GM18499 (cell line): ENCODE measurements around the gene TSKU.

Source experiments
- ATAC-seq: cut with Tn5 transposase; IDR thresholded peaks from one replicate; pipeline ENCODE4 v1.9.1; 2021; ENCODE audit warnings: moderate number of reproducible peaks; ENCODE audit not compliant: insufficient read depth, unreplicated experiment

The TSKU gene

DNA sequence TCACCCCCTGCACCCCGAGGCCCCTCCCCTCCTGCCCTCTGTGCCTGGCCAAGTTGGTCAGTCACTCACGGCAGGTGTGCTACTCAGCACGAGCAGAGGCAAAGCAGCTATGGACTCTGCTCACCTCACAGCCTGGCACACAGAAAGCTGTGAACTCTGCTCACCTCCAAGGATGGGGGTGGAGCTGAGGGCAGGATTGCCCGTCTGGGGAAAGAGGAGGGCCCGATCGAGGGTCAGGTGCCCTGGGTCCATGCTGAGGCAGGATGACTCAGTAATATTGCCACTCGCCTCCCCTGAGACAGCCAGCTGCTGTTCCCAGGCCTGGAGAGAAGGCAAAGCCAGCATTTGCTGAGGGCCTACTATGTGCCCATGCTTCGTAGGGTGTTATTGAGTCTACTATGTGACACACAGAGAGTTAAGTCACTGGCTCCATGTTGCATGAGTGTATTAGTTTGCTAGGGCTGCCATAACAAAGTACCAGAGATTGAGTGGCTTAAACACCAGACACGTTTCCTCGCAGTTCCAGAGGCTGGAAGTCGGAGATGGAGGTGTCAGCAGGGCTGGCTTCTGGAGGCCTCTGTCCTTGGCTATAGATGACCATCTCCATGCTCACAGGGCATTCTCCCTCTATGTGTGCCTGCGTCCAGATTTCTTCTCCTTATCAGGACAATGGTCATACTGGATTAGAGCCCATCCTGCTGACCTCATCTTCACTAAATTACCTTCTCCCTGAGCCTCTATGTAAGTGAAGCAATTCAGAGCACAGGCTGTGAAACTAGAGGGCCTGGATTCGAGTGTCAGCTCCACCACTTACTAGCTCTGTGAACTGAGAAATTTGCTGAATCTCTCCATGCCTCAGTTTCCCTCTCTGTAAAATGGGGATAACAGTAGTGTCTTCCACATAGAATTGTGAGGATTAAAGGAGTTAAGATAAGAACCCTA lies 13.2 kb upstream of the TSKU start:
- no peak for ATAC-seq

GRCh38 chr11:76770642-76771445 lies 12.3 kb upstream of the TSKU start:
- ATAC-seq = no peak

DNA sequence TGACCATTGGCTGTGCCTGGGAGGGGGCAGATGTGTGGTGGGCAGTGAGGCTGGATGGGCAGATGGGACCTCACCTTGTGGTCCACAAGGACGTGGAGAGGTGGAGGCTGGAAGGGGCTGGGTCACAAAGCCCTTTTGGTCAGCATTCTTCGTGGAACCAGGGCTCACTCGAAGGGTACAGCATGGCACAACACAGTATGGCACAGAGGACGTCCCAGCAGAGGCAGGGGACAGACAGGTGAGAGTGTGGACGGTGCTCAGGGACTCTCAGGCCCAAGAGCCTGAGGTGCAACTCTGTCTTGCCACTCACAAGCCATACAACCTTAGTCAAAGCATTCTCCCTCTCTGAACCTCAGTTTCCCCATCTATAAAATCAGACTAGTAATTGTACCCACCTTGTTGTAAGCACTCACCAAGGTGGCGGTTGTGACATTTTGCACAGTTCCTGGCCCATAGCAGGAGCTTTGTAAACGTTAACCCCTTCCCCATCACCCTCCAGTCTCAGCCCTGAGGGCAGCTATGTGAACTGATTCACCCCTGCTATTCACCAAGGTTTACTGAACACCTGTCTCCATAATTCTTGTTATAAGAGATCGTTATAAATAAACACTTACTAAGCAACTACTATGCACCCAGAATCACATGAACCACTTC lies 11.6 kb upstream of the TSKU start:
- no peak for ATAC-seq

GRCh38 chr11:76772100-76772782 lies 10.9 kb upstream of the TSKU start:
- ATAC-seq = no peak

DNA sequence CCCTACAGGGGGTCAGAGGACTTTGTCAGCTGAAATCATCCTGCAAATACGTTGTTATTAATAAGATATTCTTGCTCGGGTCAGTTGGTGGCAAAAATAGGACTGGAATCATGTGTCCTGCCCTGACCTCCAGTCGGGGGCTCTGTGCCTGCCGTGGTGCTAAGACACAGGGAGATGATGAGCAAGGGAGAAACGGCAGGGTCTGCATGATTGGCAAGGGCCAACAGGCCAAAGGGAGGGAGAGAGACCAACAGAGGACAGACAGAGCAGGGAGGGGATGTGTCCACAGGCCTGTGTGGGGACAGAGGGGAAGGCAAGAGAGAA lies 10.4 kb upstream of the TSKU start:
- ATAC-seq = no peak

GRCh38 chr11:76773921-76774361 lies 9.2 kb upstream of the TSKU start:
- ATAC-seq = no peak

DNA sequence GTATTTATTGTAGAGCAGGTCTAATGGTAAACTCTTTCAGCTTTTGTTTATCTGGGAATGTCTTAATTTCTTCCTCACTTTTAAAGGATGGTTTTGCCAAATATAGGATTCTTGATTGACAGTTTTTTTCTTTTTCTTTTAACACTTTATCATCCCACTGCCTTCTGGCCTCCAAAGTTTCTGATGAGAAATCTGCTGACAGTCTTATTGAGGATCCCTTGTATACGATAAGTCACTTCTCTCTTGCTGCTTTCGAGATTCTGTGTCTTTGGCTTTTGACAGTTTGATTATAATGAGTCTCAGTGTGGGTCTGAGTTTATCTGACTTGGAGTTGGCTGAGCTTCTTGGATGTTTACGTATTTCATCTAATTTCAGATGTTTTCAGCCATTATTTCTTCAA lies 6.7 kb upstream of the TSKU start:
- no peak for ATAC-seq

DNA sequence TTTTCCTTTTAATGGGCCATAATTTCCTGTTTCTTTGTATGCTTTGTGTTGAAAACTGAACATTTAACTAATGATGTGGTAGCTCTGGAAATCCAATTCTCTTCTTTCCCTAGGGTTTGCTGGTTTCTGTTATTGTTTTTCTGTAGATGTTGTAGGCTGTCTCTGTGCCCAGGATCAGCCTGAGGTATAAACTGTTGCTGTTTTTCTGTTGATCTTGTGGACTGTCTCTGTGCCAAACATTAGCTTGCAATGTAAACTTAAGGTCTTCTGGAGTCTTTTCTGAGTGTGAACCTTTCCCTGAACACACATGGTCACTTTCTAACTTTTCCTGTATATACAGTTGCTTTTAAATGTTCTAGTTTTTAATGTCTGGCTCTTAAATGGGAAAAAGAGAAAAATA lies 5.9 kb upstream of the TSKU start:
- no peak for ATAC-seq

DNA sequence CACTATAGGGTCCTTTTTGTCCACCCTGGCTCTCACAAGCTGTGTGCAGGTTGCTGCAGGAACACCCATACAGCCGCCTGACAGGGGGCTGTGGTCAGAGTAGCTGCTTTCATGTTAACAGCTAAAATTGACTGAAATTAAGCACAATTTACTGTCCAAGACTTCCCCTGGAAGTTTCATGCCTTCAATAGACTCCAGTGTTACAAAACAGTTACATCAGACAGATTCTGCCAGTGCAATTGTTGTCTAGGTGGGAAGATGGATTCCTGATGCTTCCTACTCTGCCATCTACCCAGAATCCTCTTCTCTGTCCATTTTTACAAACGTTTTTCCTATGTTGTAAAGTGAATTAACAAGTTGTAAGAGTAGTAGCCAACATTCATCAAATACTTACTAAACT lies 5.3 kb upstream of the TSKU start:
- no peak for ATAC-seq

GRCh38 chr11:76778874-76779273 lies 4.3 kb upstream of the TSKU start:
- ATAC-seq = no peak

DNA sequence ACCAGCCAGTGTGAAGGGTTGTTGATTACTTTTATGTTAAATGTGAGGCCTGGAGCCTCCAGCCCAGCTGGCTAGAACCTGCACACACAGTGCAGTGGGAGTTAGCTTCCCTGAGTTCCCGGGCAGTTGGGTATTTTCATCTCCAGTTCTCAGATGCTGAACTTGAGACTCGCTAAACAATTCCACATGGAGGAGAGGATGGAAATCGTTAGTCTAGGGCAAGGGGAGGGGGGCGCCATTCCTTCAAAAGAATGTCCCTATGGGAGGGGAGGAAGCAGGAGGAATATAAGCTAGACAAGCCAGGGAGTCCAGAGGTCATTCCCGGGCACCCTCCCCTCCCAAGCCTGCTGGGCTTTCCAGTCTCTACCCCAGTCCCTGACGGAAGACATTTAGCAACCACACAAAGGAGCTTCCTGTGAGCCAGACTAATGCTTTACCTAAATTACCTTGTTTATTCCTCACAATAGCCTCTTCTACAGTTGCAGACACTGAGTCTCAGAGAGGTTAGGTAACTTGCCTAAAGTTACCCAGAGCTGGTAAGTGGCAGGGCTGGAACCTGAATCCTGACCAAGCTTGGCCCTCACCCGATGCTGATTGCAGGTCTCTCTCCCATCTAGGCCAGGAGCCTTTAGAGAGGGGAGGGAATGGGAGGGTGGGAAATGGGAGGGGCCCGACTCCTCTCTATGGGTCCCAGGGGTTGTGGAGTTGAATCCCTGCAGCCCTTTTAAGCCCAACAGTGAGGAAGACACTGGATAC lies 1.9 kb upstream of the TSKU start:
- no peak for ATAC-seq

- no peak for ATAC-seq
These were observed 1.2 kb upstream of the TSKU start for GRCh38 chr11:76781807-76782530.

GRCh38 chr11:76782531-76783293 lies 444 bp upstream of the TSKU start:
- ATAC-seq = no peak

DNA sequence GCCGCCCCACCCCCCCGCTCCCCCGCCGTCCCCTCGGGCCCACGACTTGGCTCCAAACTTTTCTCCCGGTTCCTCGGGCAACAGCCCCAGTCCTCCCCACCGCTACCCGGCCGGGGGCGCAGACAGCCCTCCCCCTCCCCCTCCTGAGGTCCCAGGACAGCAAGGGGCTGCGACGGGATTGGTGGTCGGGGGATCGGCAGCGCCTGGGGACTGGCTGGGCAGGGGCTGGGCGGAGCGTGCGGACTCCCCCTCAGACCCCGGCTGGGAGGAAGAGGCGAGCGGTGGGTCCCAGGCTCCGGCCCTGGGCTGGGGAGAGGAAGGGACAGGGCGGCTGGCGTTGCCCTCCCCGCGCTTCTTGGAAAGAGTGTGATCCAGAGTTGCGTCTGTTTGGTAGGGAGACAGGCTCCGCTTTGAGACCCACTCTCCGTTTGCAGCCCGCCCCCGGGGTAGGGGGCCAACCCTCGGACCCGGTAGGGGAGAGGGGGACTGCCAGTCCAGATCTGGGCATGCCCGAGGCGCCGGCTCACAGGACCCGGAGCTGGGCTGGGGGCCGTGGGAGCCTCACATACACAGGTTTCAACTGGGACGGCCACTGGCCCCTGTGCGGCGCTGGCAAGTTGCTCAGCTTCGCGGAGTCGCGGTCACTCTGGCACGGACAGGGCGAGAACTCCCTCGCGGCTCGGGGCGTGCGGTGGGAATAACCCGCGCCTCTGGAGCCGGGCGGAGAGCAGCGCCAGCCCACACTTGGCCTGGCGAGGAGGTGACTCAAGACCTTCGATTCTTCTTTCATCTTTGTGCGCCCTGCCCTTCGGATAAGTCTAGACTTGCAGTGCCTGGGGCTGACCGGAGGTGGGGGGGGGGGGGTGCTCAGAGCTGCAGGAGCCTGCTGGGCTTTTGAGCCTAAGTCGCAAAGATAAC lies 999 bp downstream of the TSKU start:
- no peak for ATAC-seq

DNA sequence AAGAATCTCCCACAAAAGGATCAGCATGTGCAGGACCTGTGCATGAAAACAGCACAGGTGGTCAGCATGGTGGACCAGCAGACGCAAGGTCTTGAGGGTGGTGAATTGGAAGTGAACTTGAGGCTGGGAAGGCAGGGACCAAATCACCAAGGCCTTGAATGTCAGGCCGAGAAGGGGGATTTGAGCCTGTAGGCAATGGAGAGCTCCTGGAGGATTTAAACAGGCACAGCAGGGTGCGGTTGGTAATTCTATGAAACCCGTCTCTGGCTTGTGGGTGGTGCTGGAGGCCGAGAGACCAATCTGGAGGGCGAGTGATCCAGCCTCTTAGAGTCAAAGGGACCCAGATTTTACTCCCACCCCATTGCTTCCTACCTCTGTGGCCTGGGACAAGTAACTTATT lies 2.4 kb downstream of the TSKU start:
- ATAC-seq = no peak

DNA sequence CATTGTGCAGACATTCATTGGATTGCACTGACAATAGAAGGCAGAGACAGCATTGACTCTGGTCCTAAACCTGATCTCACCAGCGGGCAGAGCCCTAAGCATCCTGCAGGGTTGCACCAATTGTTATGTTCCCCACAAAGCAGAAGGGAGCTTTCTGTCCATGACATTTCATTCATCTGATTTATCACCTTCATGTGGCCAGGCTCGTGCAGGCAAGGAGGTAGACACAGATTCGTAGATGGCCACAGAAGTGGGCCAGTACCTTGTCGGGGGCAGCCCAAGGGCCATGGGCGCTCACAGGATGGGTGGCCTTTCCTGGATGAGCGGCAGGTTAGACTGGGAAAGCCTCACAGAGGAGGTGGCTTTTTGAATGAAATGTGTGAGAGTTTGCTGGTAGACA lies 2.9 kb downstream of the TSKU start:
- no peak for ATAC-seq

DNA sequence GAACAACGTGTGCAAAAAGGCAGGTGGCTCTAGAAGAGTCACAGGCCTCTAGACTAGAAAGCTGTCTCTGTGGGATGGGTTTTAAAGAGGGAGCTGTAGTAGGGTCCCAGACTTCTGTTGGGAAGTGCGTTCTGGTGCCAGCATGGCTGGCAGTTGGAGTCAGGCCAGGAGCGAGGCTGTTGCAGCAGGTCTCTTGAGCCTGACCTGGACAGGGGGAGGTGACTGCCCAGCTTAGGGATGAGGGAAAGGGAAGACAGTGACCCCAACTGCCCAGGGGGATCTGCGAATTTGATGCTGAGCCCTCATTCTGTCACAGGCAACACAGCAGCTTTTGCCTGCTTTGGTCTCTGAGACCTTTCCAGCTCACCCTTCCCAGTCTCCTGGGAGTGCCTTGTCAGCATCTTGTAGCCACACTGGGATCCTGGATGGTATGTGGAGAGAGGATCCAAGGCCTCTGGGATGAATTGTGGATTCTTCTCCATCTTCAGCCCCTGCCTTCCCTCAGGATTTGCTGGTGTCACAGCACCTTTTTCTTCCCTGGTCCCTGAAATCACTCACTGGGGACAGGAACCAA lies 3.4 kb downstream of the TSKU start:
- ATAC-seq = no peak
